Stimulated activated CD4-positive, alpha-beta T cell treated with anti-CD3 and anti-CD28 coated beads, Interleukin-1b, Interleukin-23, amount 100 ng/mL, for 4 hours (primary cell): ENCODE measurements around the gene CD164L2.
A peak's percentile ranks its signal among the peaks of the same experiment; 100 is the strongest.

Source experiments
- DNase-seq, 2 donors: peaks; one replicate each; pipeline ENCODE4 v3.0.0-alpha.2; 2020; ENCODE audit warnings: low read depth in 2 of 2

The CD164L2 gene

GRCh38 chr1:27363766-27364695, 19.1 kb downstream of the CD164L2 start:
- no peak for DNase-seq

DNA sequence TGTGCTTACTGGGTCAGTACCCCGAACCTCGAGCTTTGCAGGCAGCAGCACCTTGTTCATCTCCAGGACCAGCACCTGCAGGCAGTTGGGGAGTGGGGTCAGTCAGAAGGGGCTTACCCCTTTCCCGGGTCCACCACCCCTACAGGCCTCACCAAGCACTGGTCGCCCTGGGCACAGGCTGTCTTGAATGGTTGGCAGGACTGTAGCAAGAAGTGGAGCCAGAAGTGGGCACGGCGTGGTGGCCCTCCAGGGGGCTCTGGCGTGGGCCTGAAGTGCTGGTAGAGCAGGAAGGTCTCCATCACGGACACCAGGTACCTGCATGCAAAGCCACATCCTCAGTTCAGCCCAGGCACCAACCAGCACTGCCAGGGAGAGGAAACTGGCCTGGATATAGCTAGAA, 21.6 kb downstream of the CD164L2 start:
- no peak for DNase-seq

GRCh38 chr1:27361044-27361402, 22.1 kb downstream of the CD164L2 start:
- DNase-seq: no peak

- DNase-seq: peak in 1 of 2 donors; percentile 43
These were observed 22.7 kb downstream of the CD164L2 start for GRCh38 chr1:27360159-27361043.

- no peak for DNase-seq
These were observed 23.3 kb downstream of the CD164L2 start for GRCh38 chr1:27359822-27360158.

GRCh38 chr1:27358928-27359313, 24.2 kb downstream of the CD164L2 start:
- no peak for DNase-seq

GRCh38 chr1:27358038-27358927, 24.9 kb downstream of the CD164L2 start:
- no peak for DNase-seq

DNA sequence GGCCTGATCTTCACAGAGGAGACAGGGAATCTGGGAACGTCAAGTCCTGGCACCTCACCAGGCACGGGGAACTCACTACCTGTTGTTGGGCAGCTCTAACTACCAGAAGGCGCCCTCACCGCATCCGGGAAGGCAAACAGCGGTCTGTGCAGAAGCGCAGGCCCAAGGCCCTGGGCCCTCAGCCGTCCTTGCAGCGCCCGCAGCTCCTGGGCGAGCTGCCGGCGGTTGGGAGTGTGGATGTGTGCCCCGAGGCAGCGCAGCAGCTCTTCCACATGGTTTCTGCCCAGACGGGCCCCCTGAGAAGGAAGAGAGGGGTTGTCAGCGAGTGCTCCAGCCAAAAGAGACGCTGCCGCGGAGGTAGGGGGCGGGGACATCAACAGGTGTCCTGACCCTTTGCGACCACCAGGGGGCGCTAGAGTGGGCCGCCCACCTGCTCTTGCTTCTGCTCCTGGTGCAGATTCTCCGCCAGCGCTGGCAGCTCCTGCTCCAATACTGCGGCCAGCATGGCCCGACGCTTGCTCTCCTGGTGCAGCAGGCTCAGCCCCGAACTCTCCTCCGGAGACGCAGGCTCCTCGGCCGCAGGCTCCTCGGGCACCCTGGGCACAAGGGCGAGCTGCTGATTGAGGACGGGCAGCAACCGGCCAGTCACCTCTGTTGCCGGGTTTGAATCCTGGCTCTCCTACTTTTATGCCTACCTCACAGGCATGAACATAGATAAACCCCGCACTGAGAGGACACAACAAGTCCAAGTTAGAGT, 25.7 kb downstream of the CD164L2 start:
- peak; percentile 76 to 77 for DNase-seq

GRCh38 chr1:27356619-27357280, 26.4 kb downstream of the CD164L2 start:
- DNase-seq: peak in 1 of 2 donors; percentile 34

DNA sequence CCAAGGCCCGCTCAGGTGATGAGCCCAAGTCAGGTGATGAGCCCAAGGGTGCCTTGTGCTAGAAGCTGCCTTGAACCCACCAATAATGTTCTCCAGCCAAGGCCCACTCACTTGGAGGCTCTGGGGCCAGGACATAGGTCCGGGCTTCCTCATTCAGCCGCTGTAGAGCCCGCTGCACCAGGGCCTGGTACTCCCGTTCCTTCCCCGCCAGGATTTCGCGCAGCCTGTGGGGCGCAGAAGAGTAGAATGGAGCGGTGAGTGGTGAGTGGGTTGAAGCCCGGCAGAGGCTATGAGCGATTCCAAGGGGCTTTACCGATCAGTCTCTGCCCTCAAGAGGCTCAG, 26.9 kb downstream of the CD164L2 start:
- DNase-seq: no peak

DNA sequence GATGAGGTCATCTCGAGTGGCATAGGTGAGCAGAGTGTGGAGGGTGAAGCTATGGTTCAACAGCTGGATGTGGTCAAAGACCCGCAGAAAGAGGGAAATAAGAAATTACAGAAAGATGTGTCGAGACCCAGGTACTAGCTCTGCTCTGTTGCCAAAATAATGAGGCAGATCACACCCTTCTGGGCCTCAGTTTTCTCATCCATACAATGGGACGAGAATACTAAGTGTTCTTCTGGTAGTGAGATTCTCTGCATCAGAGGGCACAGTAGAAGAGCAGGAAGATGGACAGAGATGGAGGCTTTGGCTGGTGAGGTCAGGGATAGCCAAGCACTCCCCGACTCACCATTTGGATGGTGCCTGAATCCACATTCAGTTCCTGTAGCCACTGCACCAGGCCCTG, 27.4 kb downstream of the CD164L2 start:
- DNase-seq: no peak

DNA sequence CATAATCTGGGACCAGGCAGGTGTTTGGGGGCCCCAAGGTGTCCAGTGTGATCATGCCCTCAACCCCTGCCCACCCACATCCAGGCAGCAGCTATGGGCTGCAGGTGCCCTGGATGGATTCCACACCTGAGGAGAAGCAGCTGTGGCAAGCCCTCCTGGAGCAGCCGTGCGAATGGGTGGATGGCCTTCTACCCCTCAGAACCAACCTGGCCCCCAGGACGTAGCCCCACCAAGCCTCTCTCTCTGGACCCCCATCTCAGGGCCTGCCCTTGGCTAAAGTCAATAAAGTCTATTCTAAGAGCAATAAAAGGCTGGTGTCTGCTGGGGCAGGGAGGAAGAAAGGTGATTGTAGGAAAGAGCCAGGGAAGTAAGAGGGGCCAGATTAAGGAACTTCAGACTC, 29.5 kb downstream of the CD164L2 start:
- no peak for DNase-seq

DNA sequence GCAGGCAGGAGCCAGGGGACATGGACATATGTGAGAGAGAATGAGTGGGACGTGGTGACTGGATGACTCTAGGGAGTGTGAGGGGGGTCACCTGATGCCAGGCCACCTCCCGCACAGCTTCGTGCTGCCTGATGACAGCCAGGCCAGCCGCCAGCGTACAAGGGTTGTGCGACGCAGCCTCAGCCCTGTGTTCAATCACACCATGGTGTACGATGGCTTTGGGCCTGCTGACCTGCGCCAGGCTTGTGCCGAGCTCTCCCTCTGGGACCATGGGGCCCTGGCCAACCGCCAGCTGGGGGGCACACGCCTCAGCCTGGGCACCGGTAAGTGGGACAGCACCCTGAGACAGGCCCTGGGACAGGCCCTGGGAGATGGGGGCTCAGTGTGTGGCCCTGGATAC, 30.0 kb downstream of the CD164L2 start:
- DNase-seq: no peak

GRCh38 chr1:27351541-27352107, 31.5 kb downstream of the CD164L2 start:
- no peak for DNase-seq

- no peak for DNase-seq
These were observed 32.2 kb downstream of the CD164L2 start for GRCh38 chr1:27350663-27351540.

DNA sequence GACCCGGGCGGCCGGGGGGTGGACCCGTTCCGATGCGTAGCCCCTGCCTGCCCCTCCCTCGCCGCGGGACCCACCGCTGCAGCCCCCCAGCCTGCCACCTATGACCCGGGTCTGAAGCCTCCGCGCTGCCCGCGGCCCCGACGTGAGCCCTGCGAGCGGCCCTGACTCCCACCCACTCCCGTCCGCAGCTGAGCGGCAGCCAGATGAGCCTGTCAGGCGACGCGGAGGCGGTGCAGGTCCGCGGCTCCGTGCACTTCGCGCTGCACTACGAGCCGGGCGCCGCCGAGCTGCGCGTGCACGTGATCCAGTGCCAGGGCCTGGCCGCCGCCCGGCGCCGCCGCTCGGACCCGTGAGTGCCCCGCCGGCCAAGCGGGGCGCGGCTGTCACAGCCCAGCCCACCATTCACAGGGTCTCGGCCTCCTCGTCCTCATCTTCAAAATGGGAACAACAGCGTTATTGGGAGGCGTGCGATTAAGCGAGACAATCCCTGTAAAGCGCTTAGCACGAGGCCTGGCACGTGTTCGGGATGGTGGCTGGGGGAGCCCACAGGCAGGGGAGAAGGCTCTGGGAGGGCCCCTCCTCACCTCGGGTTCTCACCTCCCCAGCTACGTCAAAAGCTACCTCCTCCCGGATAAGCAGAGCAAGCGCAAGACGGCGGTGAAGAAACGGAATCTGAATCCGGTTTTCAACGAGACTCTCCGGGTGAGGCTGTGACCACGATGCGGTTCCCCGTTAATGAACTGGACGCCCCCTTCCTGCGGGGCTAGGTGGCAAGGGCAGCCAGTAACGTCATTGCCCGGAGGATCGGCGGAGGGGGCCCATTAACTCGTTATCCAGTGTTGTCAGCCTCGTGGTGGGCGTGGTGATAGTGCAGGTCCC, 33.1 kb downstream of the CD164L2 start:
- DNase-seq: no peak

DNA sequence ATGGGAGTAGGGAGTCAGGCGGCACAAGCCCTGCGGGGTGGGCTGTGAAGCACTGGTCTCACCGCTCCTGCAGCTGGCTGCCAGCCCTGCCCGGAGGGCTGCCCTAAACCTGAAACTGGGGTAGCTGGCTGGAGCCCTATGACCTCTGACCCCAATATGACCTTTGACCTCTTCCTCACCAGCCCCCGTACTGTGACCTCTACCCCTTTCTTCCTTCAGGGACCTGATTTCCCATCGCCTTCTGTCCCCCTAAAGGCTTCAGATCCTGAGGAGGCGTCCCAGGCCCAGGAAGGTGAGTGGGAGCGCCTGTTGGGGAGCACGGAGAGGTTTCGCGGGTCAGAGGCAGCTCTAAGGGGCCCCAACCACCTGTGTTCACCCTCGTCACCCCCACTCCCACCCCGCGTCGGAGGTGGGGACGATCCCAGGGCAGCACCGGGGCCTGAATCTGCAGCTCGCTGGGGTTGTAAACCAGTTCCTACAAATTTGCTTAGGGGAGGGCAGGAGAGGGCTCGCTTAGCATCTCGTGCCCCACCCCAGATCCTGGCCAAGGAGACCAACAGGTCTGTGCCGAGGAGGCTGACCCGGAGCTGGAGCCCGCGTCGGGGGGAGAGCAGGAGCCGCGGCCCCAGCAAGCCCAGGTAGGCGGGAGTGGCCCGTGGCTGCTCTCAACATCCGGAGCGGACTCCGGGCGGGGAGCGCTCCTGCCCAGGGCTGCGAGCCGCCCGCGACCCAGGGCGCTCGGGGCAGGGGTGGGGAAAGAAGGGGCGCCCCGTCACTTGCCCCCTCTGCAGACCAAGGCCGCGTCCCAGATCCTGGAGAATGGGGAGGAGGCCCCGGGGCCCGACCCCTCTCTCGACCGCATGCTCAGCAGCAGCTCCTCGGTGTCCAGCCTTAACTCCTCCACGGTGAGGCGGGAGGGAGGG, 34.0 kb downstream of the CD164L2 start:
- peak in 1 of 2 donors; percentile 29 for DNase-seq
